ENCODE results near the gene IGFBP2.

DNA sequence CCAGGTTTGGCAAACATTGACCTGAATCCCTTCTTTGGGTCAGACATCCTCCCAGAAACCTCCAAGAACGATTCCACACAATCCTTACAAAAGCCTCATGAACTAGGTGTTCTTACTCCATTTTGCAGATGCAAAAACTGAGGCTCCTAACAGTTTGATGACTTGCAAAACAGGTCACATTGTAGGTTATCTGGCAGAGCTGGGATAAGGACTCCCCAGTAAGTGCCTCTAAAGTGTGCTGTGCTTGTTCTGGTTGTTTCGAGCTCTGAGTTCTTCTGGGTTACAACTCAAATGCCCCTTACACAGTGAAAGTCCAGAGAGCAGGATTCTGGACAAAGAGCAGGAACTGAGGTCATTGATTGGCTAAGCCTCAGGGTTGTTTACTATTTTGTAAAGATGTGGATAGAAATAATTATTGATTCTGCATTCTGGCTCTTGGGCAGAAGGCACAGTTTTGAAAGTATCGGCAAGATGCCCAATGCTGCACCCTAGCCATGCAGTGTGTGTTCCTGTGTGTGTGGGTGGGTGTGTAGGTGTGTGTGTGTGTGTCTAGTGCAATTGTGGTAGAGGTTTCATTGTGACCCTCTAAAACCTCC is 17.0 kb upstream of the IGFBP2 start:
- TF ChIP-seq PKNOX1 (IDR thresholded peaks at IDR 0.05) (no peak), SP1 (IDR thresholded peaks at IDR 0.05) (no peak), FOXM1 (IDR thresholded peaks at IDR 0.05; ENCODE audit: borderline replicate concordance) (no peak)

Measured in HEK293T (cell line).